Hepatocyte (in vitro differentiated cells): ENCODE data around the gene ZFYVE28. TPM values are rescaled to one million over a fixed set of nuclear protein-coding genes. Genes with fewer than 3 reads are reported as not detected.

Source experiments
- DNase-seq: peaks from one replicate; pipeline ENCODE4 v3.0.0-alpha.2; 2016; ENCODE audit warnings: low spot score
- H2AFZ ChIP-seq: fragments of 200-600 bp; sonication (generic); 2 replicates; pipeline ENCODE4 v1.6.0; 2016; ENCODE audit warnings: antibody characterized with exemption, mild to moderate bottlenecking
- H3K27ac ChIP-seq: fragments of 200-600 bp; sonication (generic); 2 replicates; pipeline ENCODE4 v1.5.1; 2016; ENCODE audit warnings: mild to moderate bottlenecking
- H3K27me3 ChIP-seq: fragments of 200-600 bp; sonication (generic); 2 replicates; pipeline ENCODE4 v1.6.1; 2016
- H3K36me3 ChIP-seq: fragments of 200-600 bp; sonication (generic); replicated peaks from 2 replicates; pipeline ENCODE4 v1.5.1; 2016; ENCODE audit warnings: low read depth; ENCODE audit not compliant: insufficient read depth
- H3K4me1 ChIP-seq: fragments of 200-600 bp; sonication (generic); 2 replicates; pipeline ENCODE4 v1.5.1; 2016; ENCODE audit warnings: mild to moderate bottlenecking, moderate library complexity; ENCODE audit not compliant: insufficient read depth
- H3K4me2 ChIP-seq: fragments of 200-600 bp; sonication (generic); 2 replicates; pipeline ENCODE4 v1.6.0; 2016
- H3K4me3 ChIP-seq: fragments of 200-600 bp; sonication (generic); 2 replicates; pipeline ENCODE4 v1.5.1; 2016; ENCODE audit warnings: mild to moderate bottlenecking
- H3K79me2 ChIP-seq: fragments of 200-600 bp; sonication (generic); 2 replicates; pipeline ENCODE4 v1.6.0; 2017; ENCODE audit warnings: mild to moderate bottlenecking
- H3K9me2 ChIP-seq: fragments of 200-600 bp; sonication (generic); replicated peaks from 2 replicates; pipeline ENCODE4 v1.6.0; 2017; ENCODE audit warnings: mild to moderate bottlenecking; ENCODE audit not compliant: insufficient read depth
- H3K9me3 ChIP-seq: fragments of 200-600 bp; sonication (generic); 2 replicates; pipeline ENCODE4 v1.5.1; 2016; ENCODE audit warnings: low read depth, mild to moderate bottlenecking
- H4K20me1 ChIP-seq: fragments of 200-600 bp; sonication (generic); 2 replicates; pipeline ENCODE4 v1.6.0; 2016; ENCODE audit warnings: mild to moderate bottlenecking; ENCODE audit not compliant: insufficient read depth, poor library complexity, severe bottlenecking
- CTCF ChIP-seq: fragments of 200-600 bp; sonication (generic); IDR thresholded peaks from 2 replicates; pipeline ENCODE4 v1.5.1; 2016; ENCODE audit warnings: antibody characterized with exemption, mild to moderate bottlenecking; ENCODE audit not compliant: poor library complexity
- EZH2 ChIP-seq: fragments of 200-600 bp; sonication (generic); IDR thresholded peaks from 2 replicates; pipeline ENCODE4 v1.6.1; 2016; ENCODE audit warnings: antibody characterized with exemption, mild to moderate bottlenecking, borderline replicate concordance
- EZH2phosphoT487 ChIP-seq: fragments of 200-600 bp; sonication (generic); IDR thresholded peaks from one replicate; pipeline ENCODE4 v1.6.1; 2018; ENCODE audit warnings: antibody characterized with exemption, mild to moderate bottlenecking, low read depth, moderate library complexity; ENCODE audit not compliant: unreplicated experiment, severe bottlenecking
- WGBS: methylation state at CpG from one replicate; pipeline ENCODE4 v1.1.6; 2016; ENCODE audit warnings: low lambda C conversion rate; ENCODE audit errors: missing lambda C conversion rate; 5-methylcytosine and 5-hydroxymethylcytosine counted together
- polyA plus RNA-seq: library from polyadenylated mRNA; unstranded; fragments of >200 nt; fragmentation: Nextera tagmentation; extraction: Ambion mirVana; gene quantifications from 2 replicates; pipeline ENCODE4 v1.2.1, GENCODE V29; 2016
- total RNA-seq: library from RNA; depleted of rRNA; stranded (reverse); fragments of >200 nt; gene quantifications from 2 replicates; pipeline ENCODE4 v1.2.3, GENCODE V29; 2014

ZFYVE28 gene
- total and polyA plus RNA-seq, 2 experiments from 2014 or later, result 2.2 to 3.4 TPM

GRCh38 chr4:2250357-2251072, 167.9 kb downstream of the ZFYVE28 start:
- H3K4me2 ChIP-seq, result no peak overlapping the region
- TF ChIP-seq EZH2, result no peak
- TF ChIP-seq CTCF, result no peak
- TF ChIP-seq EZH2phosphoT487, result no peak
- WGBS, result 95% methylated on average over 30 of the region's 30 CpGs
- H3K79me2 ChIP-seq, result peaks cover 7% of the 10 kb centered on the region
- no peak overlapping the region for H3K27ac ChIP-seq
- no peaks in the 10 kb centered on the region for H3K9me3 ChIP-seq
- peaks cover 40% of the 10 kb centered on the region for H4K20me1 ChIP-seq
- no peaks in the 10 kb centered on the region for H3K27me3 ChIP-seq
- H3K36me3 ChIP-seq, result no peaks in the 10 kb centered on the region
- no peak overlapping the region for H3K4me3 ChIP-seq
- H3K9me2 ChIP-seq, result no peaks in the 10 kb centered on the region
- DNase-seq, result peak; percentile 2
- no peak overlapping the region for H2AFZ ChIP-seq
- H3K4me1 ChIP-seq, result no peaks in the 10 kb centered on the region

- H3K4me3 ChIP-seq, result no peak overlapping the region
- H2AFZ ChIP-seq, result no peak overlapping the region
- H4K20me1 ChIP-seq, result peaks cover 33% of the 10 kb centered on the region
- no peaks in the 10 kb centered on the region for H3K4me1 ChIP-seq
- no peaks in the 10 kb centered on the region for H3K9me3 ChIP-seq
- TF ChIP-seq CTCF (no peak), EZH2phosphoT487 (no peak), EZH2 (no peak)
- H3K4me2 ChIP-seq, result no peak overlapping the region
- no peak overlapping the region for H3K27ac ChIP-seq
- H3K36me3 ChIP-seq, result no peaks in the 10 kb centered on the region
- WGBS, result 96% methylated on average over 26 of the region's 26 CpGs
- no peaks in the 10 kb centered on the region for H3K9me2 ChIP-seq
- H3K27me3 ChIP-seq, result no peaks in the 10 kb centered on the region
- peaks cover 7% of the 10 kb centered on the region for H3K79me2 ChIP-seq
- peak; percentile 2 for DNase-seq
Measured at GRCh38 chr4:2249526-2250356, 168.7 kb downstream of the ZFYVE28 start.

GRCh38 chr4:2248821-2249261, 169.6 kb downstream of the ZFYVE28 start:
- Histone ChIP-seq H3K4me3 (no peak overlapping the region), H3K4me2 (no peak overlapping the region), H3K9me3 (no peaks in the 10 kb centered on the region), H3K27ac (no peak overlapping the region), H2AFZ (no peak overlapping the region), H3K27me3 (no peaks in the 10 kb centered on the region), H4K20me1 (peaks cover 24% of the 10 kb centered on the region), H3K79me2 (peaks cover under 1% of the 10 kb centered on the region), H3K36me3 (no peaks in the 10 kb centered on the region), H3K4me1 (peaks cover 5% of the 10 kb centered on the region), H3K9me2 (no peaks in the 10 kb centered on the region)
- peak; percentile 3 for DNase-seq
- TF ChIP-seq EZH2phosphoT487 (no peak), CTCF (no peak), EZH2 (no peak)
- WGBS, result 94% methylated on average over 10 of the region's 10 CpGs
